ENCODE data around the gene CTDSPL. TPM values are rescaled to one million over a fixed set of nuclear protein-coding genes. Genes with fewer than 3 reads are reported as not detected.

Gene CTDSPL
- total RNA-seq, 1 experiment from 2014 or later: 81.9 TPM

GRCh38 chr3:37944391-37944842 is 82.7 kb downstream of the CTDSPL start:
- no TSS peak for BruUV-seq (replicated peaks)
- Mint-ChIP-seq H3K9me3 (ENCODE audit: low read depth, unreplicated experiment) (no peaks in the 10 kb centered on the region), H3K27ac (ENCODE audit: unreplicated experiment) (peak overlapping the region; percentile 73), H3K27me3 (ENCODE audit: unreplicated experiment) (no peaks in the 10 kb centered on the region), H3K4me3 (ENCODE audit: low read depth, unreplicated experiment) (peak overlapping the region; percentile 49), H3K36me3 (ENCODE audit: insufficient read depth, unreplicated experiment) (peaks cover 11% of the 10 kb centered on the region), H3K4me1 (ENCODE audit: low read depth, unreplicated experiment) (peaks cover 69% of the 10 kb centered on the region)
- CTCF ChIA-PET: interaction anchor here (0.7 to 1.3 kb wide), 3 partner anchors 9 to 89 kb away, joined by 3 to 7 read pairs (median 5); no protein-coding TSS in a partner anchor
- DNase-seq: no peak
- no peak for TF ChIP-seq CTCF (IDR thresholded peaks at IDR 0.05; ENCODE audit: unreplicated experiment)
- intact Hi-C loops (cut with micrococcal nuclease; ENCODE audit: unreplicated experiment): loop anchor here (2.0 kb wide), 1 partner anchor 36 kb away; no protein-coding TSS in a partner anchor

GRCh38 chr3:37945156-37945806 is 83.6 kb downstream of the CTDSPL start:
- Mint-ChIP-seq H3K36me3 (ENCODE audit: insufficient read depth, unreplicated experiment) (peaks cover 11% of the 10 kb centered on the region), H3K27ac (ENCODE audit: unreplicated experiment) (peak overlapping the region; percentile 73), H3K4me1 (ENCODE audit: low read depth, unreplicated experiment) (peaks cover 64% of the 10 kb centered on the region), H3K4me3 (ENCODE audit: low read depth, unreplicated experiment) (peak overlapping the region; percentile 49), H3K9me3 (ENCODE audit: low read depth, unreplicated experiment) (no peaks in the 10 kb centered on the region), H3K27me3 (ENCODE audit: unreplicated experiment) (no peaks in the 10 kb centered on the region)
- intact Hi-C loops (cut with micrococcal nuclease; ENCODE audit: unreplicated experiment): loop anchor here (1.0 to 2.0 kb wide), 2 partner anchors 10 to 36 kb away; no protein-coding TSS in a partner anchor
- TF ChIP-seq CTCF (IDR thresholded peaks at IDR 0.05; ENCODE audit: unreplicated experiment): no peak
- DNase-seq: no peak
- TSS peak; percentile 25 for BruUV-seq (replicated peaks)
- CTCF ChIA-PET: interaction anchor here (0.6 to 1.7 kb wide), 9 partner anchors 9 to 401 kb away, joined by 3 to 7 read pairs (median 4); partner anchors contain the start of gene XYLB

GRCh38 chr3:37945807-37946530 is 84.3 kb downstream of the CTDSPL start:
- H3K9me3 Mint-ChIP-seq (ENCODE audit: low read depth, unreplicated experiment): no peaks in the 10 kb centered on the region
- peaks cover 64% of the 10 kb centered on the region for H3K4me1 Mint-ChIP-seq (ENCODE audit: low read depth, unreplicated experiment)
- H3K36me3 Mint-ChIP-seq (ENCODE audit: insufficient read depth, unreplicated experiment): peaks cover 11% of the 10 kb centered on the region
- intact Hi-C loops (cut with micrococcal nuclease; ENCODE audit: unreplicated experiment): loop anchor here (1.0 to 2.0 kb wide), 3 partner anchors 11 to 37 kb away; no protein-coding TSS in a partner anchor
- TF ChIP-seq CTCF (IDR thresholded peaks at IDR 0.05; ENCODE audit: unreplicated experiment): no peak
- peak overlapping the region; percentile 49 for H3K4me3 Mint-ChIP-seq (ENCODE audit: low read depth, unreplicated experiment)
- no peaks in the 10 kb centered on the region for H3K27me3 Mint-ChIP-seq (ENCODE audit: unreplicated experiment)
- peak overlapping the region; percentile 63 for H3K27ac Mint-ChIP-seq (ENCODE audit: unreplicated experiment)
- CTCF ChIA-PET: interaction anchor here (0.6 to 1.7 kb wide), 8 partner anchors 10 to 401 kb away, joined by 3 to 5 read pairs (median 4); partner anchors contain the start of gene XYLB
- no TSS peak for BruUV-seq (replicated peaks)
- DNase-seq: peak; percentile 80

- Mint-ChIP-seq H3K27ac (ENCODE audit: unreplicated experiment) (peak overlapping the region; percentile 63), H3K27me3 (ENCODE audit: unreplicated experiment) (no peaks in the 10 kb centered on the region), H3K9me3 (ENCODE audit: low read depth, unreplicated experiment) (no peaks in the 10 kb centered on the region), H3K36me3 (ENCODE audit: insufficient read depth, unreplicated experiment) (peaks cover 11% of the 10 kb centered on the region), H3K4me1 (ENCODE audit: low read depth, unreplicated experiment) (peaks cover 61% of the 10 kb centered on the region), H3K4me3 (ENCODE audit: low read depth, unreplicated experiment) (peak overlapping the region; percentile 49)
- no TSS peak for BruUV-seq (replicated peaks)
- intact Hi-C loops (cut with micrococcal nuclease; ENCODE audit: unreplicated experiment): loop anchor here (2.0 kb wide), 1 partner anchor 16 kb away; no protein-coding TSS in a partner anchor
- TF ChIP-seq CTCF (IDR thresholded peaks at IDR 0.05; ENCODE audit: unreplicated experiment): no peak
- no peak for DNase-seq
- CTCF ChIA-PET: interaction anchor here (1.6 to 1.7 kb wide), 3 partner anchors 15 to 37 kb away, joined by 5 read pairs; no protein-coding TSS in a partner anchor
Observed at GRCh38 chr3:37946531-37946889, 84.8 kb downstream of the CTDSPL start.
